ENCODE measurements around the gene RNF125. TPM values are rescaled to one million over a fixed set of nuclear protein-coding genes. Genes with fewer than 3 reads are reported as not detected.
"Not testable (repeated sequence)": the region's sequence is repeated elsewhere in the genome, so short reads cannot be mapped to it uniquely, and the experiment has no call there.

RNF125 gene
- total RNA-seq (2014; rRNA removed; shearing (Covaris generic)) = 0.60 and 1.6 TPM in 2 replicates

DNA sequence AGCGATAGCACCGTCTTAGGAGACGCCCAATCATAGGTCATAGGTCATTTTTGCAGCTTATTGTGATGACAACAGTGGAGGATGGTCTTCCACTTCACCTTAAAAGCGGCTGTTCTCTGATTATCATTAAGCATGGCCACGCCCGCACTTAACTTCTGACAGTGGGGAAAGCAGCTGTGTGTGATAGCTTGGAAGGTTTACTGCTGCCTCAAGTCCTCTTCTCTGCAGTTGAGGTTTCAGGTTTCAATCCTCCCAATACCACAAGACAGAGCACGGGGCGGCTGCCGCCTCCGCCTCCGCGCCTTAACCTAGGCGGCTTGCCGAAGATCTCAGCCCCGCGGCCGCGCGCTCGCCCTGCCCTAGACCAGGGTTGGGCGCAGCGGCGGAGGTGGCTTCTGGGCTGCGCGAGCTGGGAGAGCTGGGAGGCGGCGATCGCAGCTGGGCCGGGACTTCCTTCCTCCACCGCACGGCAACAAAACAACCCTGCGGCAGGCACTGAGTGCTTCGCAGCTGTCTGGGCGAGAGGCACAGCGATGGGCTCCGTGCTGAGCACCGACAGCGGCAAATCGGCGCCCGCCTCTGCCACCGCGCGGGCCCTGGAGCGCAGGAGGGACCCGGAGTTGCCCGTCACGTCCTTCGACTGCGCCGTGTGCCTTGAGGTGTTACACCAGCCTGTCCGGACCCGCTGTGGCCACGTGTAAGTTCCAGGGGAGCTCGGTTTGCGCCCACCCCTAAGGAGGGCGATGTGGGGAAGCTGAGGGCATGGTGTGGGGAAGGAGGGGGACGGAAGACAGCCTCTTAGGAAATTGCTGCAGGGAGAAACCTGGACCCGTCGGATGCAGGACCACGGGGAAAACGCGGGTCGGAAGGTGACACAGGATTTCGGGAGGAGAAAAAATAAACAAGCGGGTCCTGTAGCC lies at the start of gene RNF125:
RNF125 (plus strand) TSS at position 495 of the 920 bp plus-strand sequence; CDS start at position 534, 39 bp downstream.
- DNase-seq (ENCODE audit: low read depth) = peak; percentile 83

DNA sequence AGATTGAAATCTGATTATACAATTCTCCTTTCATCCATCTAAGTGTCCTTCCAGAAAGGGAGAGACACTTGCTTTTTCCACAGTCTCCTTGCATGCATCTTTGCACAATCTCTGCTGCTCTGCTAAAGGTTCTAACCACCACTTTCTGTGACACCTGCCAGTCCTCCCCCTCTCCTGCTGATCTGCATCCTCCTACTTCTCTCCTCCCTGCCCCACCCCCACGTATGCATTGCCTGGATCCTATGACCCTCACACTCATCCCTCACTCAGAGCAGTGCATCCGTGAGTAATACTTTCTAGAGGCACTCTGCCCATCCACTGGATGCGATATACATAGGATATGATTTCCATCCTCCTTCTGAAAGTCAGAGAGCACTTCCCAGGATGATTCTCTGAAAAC lies 48.0 kb upstream of the RNF125 start:
- no peak for DNase-seq (ENCODE audit: low read depth)

DNA sequence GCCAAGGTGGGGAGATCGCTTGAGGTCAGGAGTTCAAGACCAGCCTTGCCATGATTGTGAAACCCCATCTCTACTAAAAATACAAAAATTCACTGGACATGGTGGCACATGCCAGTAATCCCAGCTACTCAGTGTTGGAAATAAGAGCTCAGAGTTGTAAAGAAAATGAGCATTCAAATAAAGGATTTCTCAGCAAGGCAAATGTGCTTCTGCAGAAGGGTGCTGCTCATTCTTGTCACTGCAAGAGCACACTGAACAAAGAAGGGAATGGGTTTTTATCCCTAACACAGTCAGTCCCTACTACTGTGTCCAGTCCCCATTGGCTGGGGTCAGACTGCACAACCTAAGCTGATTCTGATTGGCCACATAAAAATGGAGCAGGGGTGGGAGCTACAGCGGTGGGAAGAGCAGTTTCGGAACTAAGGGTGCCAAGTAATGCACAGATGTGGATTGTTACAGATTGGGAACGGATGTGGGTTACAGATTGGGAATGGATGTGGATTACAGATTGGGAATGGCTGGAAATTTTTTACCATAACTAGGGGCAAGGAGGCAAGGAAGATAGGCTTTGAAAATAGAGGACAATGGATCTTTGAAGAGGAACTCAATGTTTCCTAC lies 44.6 kb upstream of the RNF125 start:
- no peak for DNase-seq (ENCODE audit: low read depth)

- no peak for DNase-seq (ENCODE audit: low read depth)
Measured at GRCh38 chr18:31976242-31976641, 42.4 kb upstream of the RNF125 start.

DNA sequence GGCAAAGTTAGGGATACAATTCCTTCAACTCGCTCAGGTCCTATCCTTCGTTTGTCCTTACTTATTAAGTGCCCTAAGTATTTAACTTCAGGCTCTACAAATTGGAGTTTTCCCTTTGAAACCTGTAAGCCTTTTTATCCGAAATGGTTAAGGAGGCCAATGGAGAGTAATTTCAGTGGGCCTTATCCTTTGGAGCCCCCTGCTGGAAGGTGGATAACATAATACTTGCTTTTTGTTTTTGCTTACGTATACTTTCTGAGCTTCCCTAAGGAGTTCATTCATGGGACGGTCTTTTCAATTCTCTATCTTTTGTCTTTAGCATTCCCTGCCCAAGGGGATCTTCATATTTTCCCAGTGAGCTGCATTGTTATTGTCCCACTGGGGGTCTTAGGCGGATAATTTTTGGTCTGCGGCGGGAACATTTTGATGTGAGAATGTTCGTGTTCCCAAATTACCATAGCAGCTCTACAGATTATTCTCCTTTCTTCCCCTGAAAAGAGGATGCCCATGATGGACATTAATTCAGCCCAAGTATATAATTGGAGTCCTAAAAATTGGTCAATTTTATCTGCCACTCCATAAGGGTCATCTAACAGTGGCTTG lies 41.3 kb upstream of the RNF125 start:
- peak; percentile 26 for DNase-seq (ENCODE audit: low read depth)

DNA sequence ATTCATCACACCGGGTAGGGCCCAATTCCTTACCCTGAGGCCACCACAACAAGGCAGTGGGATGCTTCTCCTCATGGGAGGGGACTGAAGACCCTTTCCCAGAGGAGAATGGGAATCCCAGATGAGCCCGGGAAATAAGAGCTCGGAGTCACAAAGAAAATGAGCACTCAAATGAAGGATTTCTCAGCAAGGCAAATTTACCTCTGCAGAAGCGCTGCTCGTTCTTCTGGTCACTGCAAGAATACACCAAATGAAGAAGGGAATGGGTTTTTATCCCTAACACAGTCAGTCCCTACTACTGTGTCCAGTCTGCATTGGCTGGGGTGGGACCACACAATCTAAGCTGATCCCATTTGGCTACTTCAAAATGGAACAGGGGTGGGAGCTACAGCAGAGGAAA lies 40.0 kb upstream of the RNF125 start:
- no peak for DNase-seq (ENCODE audit: low read depth)

- no peak for DNase-seq (ENCODE audit: low read depth)
Measured at GRCh38 chr18:31979714-31980113, 38.9 kb upstream of the RNF125 start.

- DNase-seq (ENCODE audit: low read depth) = no peak
Measured at GRCh38 chr18:31980863-31981262, 37.8 kb upstream of the RNF125 start.

- no peak for DNase-seq (ENCODE audit: low read depth)
Measured at GRCh38 chr18:31983020-31983419, 35.6 kb upstream of the RNF125 start.

DNA sequence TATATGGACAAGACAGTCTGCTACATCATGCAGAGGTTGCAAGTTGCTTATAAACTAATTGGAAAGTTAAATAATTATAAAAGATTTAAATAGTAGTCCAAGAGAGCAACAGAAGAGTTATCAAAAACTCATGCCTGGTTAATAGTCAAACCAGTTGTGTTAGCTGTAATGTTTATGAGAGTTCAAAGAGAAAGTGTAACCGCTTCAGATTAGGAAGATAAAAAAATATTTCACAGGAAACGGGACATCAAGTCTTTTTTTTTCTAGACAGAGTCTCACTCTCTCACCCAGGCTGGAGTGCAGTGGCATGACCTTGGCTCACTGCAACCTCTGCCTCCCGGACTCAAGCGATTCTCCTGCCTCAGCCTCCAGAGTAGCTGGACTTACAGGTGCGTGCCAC lies 34.6 kb upstream of the RNF125 start:
- no peak for DNase-seq (ENCODE audit: low read depth)

GRCh38 chr18:31990823-31991222 lies 27.8 kb upstream of the RNF125 start:
- no peak for DNase-seq (ENCODE audit: low read depth)

DNA sequence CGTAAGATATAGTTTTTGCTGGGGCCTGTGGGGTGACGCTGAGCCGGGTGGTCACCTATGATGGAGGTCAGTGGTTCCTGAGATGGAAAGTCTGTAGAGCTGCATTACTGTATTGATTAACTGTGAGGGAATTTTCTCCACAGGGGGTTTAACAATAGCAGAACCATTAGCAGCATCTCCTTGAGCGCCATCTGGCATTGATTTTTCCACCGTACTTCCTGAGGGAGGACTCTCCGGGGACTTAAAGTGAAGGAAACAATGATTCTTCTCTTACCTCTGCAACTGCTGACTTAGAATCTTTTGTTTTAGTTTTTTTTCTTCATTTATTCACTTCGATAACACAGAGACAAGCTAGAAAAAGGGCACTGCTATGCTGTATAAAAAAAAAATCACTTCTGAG lies 22.6 kb upstream of the RNF125 start:
- no peak for DNase-seq (ENCODE audit: low read depth)

GRCh38 chr18:31998880-31999412 lies 19.7 kb upstream of the RNF125 start:
- DNase-seq (ENCODE audit: low read depth) = no peak

DNA sequence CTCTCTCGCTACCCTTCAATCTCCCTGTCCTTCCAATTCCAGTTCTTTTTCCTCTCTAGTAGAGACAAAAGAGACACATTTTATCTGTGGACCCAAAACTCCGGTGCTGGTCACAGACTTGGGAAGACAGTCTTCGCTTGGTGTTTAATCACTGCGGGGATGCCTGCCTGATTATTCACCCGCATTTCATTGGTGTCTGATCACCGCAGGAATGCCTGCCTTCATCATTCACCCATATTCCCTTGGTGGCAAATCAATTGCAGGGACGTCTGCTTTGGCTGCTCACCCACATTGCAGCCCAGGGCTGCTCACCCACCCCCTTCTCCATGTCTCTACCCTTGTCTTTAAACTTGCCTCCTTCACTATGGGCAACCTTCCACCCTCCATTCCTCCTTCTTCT lies 17.5 kb upstream of the RNF125 start:
- DNase-seq (ENCODE audit: low read depth) = not testable (repeated sequence)

- not testable (repeated sequence) for DNase-seq (ENCODE audit: low read depth)
Measured at GRCh38 chr18:32003822-32004221, 14.8 kb upstream of the RNF125 start.

DNA sequence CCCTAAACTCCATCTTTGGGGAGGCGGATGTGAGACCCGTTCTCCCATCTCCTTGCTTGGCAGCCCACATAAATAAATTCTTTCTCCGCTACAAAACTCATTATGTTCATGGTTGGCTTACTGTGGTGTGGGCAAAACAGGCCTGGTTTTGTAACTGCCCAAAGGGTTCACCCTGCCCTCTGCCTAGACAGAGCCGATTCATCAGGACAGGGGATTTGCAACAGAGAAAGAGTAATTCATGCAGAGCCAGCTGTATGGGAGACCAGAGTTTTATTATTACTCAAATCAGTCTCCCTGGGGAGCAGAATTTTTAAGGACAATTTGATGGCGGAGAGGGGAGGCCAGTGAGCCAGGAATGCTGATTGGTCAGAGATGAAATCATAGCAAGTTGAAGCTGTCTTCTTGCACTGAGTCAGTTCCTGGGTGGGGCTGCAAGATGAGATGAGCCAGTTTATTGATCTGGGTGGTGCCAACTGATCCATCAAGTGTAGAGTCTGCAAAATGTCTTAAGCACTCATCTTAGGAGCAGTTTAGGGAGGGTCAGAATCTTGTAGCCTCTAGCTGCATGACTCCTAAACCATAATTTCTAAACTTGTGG lies 8.4 kb upstream of the RNF125 start:
- no peak for DNase-seq (ENCODE audit: low read depth)

- no peak for DNase-seq (ENCODE audit: low read depth)
Measured at GRCh38 chr18:32011193-32011592, 7.4 kb upstream of the RNF125 start.

DNA sequence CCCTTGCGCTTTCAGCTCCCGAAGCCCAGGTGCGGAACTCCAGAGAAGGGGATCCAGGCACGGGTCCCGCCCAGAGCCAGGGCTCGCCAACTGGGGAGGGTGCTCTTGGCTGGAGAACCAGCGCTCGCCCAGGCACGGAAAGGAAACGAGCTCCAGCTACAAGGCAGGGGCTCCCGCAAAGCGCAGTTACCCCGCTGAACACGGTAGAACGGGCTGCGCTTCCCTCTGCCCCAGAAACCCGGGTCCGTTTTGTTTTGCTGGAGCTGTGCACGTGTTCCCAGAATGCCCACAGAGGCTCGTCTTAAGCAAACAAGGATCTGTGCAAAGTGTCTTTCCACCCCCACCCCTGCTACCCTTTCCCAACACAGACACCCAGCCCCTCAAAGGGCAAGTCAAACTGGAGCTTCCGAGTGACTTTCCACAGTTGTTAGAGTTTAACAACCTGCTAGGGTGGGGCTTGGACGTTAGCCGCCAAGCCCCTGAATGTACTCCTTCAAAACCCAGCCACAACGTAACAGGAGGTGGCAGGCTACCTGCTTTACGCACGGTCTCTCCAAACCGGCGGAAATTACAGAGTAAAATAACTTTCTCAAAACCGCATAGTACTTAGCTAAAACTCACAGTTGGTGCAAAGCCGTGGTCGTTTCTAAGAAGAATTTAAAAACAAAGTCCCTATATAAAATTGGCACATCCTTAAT lies 775 bp downstream of the RNF125 start:
- peak; percentile 14 for DNase-seq (ENCODE audit: low read depth)

DNA sequence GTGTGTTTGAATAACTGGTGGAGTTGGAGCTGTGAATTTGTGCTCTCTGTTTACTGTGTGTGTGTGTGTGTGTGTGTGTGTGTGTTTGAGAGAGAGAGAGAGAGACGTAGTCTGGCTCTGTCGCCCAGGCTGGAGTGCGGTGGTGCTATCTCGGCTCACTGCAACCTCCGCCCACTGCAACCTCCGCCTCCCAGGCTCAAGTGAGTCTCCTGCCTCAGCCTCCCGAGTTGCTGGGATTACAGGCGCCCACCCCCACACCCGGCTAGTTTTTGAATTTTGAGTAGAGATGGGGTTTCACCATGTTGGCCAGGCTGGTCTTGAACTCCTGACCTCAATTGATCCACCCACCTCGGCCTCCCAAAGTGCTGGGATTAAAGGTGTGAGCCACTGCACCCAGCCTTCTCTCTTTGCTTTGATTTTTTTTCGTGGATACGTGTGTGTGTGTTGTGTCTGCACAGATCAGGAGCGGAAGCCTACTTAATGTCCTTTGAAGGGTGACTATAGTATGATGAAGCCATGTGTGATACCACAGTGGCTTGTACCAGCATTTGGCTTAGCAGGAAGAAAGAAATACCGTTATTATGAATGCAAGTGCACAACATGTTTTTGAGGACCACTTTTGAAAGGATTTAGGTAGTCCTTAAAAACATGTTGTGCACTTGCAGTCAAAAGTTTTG lies 1.5 kb downstream of the RNF125 start:
- not testable (repeated sequence) for DNase-seq (ENCODE audit: low read depth)

- DNase-seq (ENCODE audit: low read depth) = no peak
Measured at GRCh38 chr18:32021756-32022564, 3.3 kb downstream of the RNF125 start.

All from RPMI7951 (cell line).